Upper lobe of left lung (tissue), 4 donors: ENCODE results near the gene PIK3C2G.

Source experiments
- EP300 ChIP-seq, 4 donors: sonication (generic); formaldehyde crosslinking; IDR thresholded peaks; one replicate each; pipeline ENCODE4 v1.5.1; 2017; ENCODE audit warnings: antibody characterized with exemption in 4 of 4, control low read depth in 2 of 4
- POLR2A ChIP-seq, 4 donors: fragments of 450-650 bp; IDR thresholded peaks; one replicate each; pipeline ENCODE4 v1.5.1; 2016 to 2017; ENCODE audit warnings: antibody characterized with exemption in 4 of 4, mild to moderate bottlenecking in 2 of 4
- POLR2AphosphoS5 ChIP-seq, 2 donors: sonication (generic); formaldehyde crosslinking; IDR thresholded peaks; one replicate each; pipeline ENCODE4 v1.5.1; 2017; ENCODE audit warnings: antibody characterized with exemption in 2 of 2
- TF ChIP-seq, protein P1 (sequence below), 6 experiments: fragments of 450-650 bp in 4 of 6; fragments of 200-600 bp in 2 of 6; sonication (generic) in 2 of 6; IDR thresholded peaks; one replicate each; pipeline ENCODE4 v1.5.1; 2016 to 2019; ENCODE audit warnings: antibody characterized with exemption in 6 of 6

DNA sequence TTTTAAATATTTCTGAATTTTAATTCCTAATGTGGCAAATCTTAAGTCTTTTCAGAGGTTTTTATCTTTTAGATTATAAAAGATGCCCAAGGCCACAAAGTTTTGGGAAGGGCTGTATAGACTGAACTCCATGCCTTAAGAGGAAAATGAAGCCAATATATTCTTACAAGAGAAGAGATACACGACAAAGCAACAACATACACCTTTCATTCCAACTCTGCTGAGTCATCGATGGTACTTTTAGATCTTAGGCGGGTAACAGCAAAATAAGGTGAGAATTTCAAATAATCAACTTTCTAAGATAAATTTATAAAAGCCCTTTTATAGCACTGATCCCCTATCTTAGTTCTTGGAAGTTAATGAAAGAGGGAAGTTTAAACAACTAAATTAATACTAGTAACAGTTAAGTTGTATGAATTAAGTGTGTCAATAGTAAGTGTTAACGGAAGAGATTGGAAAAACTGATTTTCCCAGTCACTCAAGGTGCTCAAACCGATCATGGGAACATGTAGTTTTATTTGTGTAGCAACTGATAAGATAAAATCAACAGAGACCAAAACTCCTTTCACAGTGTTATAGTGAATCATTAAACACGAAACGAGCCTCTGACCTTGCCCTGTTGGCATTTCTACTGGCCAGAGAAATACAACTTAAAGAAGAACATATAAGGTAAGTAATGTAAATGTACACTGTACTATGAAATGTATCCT lies 18.8 kb upstream of the PIK3C2G start:
- TF ChIP-seq, protein P1, sequence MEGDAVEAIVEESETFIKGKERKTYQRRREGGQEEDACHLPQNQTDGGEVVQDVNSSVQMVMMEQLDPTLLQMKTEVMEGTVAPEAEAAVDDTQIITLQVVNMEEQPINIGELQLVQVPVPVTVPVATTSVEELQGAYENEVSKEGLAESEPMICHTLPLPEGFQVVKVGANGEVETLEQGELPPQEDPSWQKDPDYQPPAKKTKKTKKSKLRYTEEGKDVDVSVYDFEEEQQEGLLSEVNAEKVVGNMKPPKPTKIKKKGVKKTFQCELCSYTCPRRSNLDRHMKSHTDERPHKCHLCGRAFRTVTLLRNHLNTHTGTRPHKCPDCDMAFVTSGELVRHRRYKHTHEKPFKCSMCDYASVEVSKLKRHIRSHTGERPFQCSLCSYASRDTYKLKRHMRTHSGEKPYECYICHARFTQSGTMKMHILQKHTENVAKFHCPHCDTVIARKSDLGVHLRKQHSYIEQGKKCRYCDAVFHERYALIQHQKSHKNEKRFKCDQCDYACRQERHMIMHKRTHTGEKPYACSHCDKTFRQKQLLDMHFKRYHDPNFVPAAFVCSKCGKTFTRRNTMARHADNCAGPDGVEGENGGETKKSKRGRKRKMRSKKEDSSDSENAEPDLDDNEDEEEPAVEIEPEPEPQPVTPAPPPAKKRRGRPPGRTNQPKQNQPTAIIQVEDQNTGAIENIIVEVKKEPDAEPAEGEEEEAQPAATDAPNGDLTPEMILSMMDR (IDR thresholded peaks at IDR 0.05), result no peak
- TF ChIP-seq POLR2A (IDR thresholded peaks at IDR 0.05), result no peak
- no peak for TF ChIP-seq POLR2AphosphoS5 (IDR thresholded peaks at IDR 0.05)
- no peak for TF ChIP-seq EP300 (IDR thresholded peaks at IDR 0.05)
